ENCODE results near the gene FSTL1.

FSTL1 gene

GRCh38 chr3:120348991-120349854 is 101.6 kb downstream of the FSTL1 start, which contains the start of gene LRRC58:
Gene LRRC58, minus strand, starts transcription at chr3:120349354. Its CDS starts 111 bp downstream, at chr3:120349243.
- DNase-seq = peak; percentile 45

- DNase-seq = peak; percentile 23
Observed at GRCh38 chr3:120348065-120348990, 102.5 kb downstream of the FSTL1 start.

GRCh38 chr3:120344349-120344748 is 106.4 kb downstream of the FSTL1 start:
- DNase-seq = no peak
